Measurements from ENCODE around the gene PTGER3.

DNA sequence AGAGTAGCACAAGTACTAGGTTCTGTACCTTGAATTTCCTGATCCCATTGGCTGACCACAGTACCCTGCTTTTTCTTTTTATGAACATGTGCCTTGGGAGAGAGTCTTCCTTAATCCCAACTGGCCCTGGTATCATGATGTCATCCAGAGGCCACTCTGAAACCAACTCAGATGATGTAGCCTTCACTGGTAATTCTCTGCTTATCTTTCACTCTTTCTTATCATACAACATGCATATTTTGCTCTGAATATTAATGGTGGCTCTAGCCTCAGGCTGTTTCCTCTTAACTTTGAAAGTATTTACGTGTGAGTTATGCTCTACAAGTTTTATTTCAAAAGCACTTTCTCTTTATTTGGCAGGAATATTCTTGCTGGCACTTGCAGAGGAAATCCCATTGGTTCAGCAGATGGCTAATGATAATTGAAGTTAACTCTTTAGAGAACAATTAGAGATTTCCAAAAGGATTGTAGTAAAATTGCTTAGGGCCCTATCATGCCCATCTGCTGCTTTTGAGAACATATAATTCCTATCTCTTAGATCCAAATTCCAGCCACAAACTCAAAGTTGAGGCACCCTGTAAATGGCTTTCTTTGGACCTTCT, 86.1 kb downstream of the PTGER3 start:
- TF ChIP-seq, protein P1, sequence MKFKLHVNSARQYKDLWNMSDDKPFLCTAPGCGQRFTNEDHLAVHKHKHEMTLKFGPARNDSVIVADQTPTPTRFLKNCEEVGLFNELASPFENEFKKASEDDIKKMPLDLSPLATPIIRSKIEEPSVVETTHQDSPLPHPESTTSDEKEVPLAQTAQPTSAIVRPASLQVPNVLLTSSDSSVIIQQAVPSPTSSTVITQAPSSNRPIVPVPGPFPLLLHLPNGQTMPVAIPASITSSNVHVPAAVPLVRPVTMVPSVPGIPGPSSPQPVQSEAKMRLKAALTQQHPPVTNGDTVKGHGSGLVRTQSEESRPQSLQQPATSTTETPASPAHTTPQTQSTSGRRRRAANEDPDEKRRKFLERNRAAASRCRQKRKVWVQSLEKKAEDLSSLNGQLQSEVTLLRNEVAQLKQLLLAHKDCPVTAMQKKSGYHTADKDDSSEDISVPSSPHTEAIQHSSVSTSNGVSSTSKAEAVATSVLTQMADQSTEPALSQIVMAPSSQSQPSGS (IDR thresholded peaks at IDR 0.05; ENCODE audit: low read length), result no peak
- TF ChIP-seq BHLHE40 (IDR thresholded peaks at IDR 0.05; ENCODE audit: borderline replicate concordance in 1 of 2, low read depth in 2 of 2, low read length in 1 of 2) (no peak), NBN (IDR thresholded peaks at IDR 0.05) (no peak)

Measured in GM12878 (cell line).